Activated naive CD4-positive, alpha-beta T cell treated with anti-CD3 and anti-CD28 coated beads, Interleukin-2, amount 50 U/mL, for 16 hours (primary cell): ENCODE data around the gene TBX4.
"Not testable (repeated sequence)": the region's sequence is repeated elsewhere in the genome, so short reads cannot be mapped to it uniquely, and the experiment has no call there.

Experiments used
- DNase-seq: peaks from one replicate; pipeline ENCODE4 v3.0.0-alpha.2; 2020

TBX4 gene

GRCh38 chr17:61431594-61432311 is 20.5 kb upstream of the TBX4 start:
- no peak for DNase-seq

- no peak for DNase-seq
Observed at GRCh38 chr17:61436273-61436672, 15.9 kb upstream of the TBX4 start.

- DNase-seq = no peak
Observed at GRCh38 chr17:61436995-61437704, 15.1 kb upstream of the TBX4 start.

- DNase-seq = no peak
Observed at GRCh38 chr17:61440697-61441096, 11.5 kb upstream of the TBX4 start.

GRCh38 chr17:61441507-61441906 is 10.7 kb upstream of the TBX4 start:
- not testable (repeated sequence) for DNase-seq

- DNase-seq = no peak
Observed at GRCh38 chr17:61442136-61442775, 10.0 kb upstream of the TBX4 start.

GRCh38 chr17:61442878-61443474 is 9.2 kb upstream of the TBX4 start:
- no peak for DNase-seq

GRCh38 chr17:61443475-61443882 is 8.7 kb upstream of the TBX4 start:
- DNase-seq = no peak

- DNase-seq = no peak
Observed at GRCh38 chr17:61444075-61444474, 8.1 kb upstream of the TBX4 start.

- no peak for DNase-seq
Observed at GRCh38 chr17:61444831-61445230, 7.4 kb upstream of the TBX4 start.

- DNase-seq = no peak
Observed at GRCh38 chr17:61447358-61447757, 4.9 kb upstream of the TBX4 start.

- no peak for DNase-seq
Observed at GRCh38 chr17:61448042-61448441, 4.2 kb upstream of the TBX4 start.

GRCh38 chr17:61449140-61449539 is 3.1 kb upstream of the TBX4 start:
- DNase-seq = not testable (repeated sequence)

GRCh38 chr17:61449707-61450640 is 2.2 kb upstream of the TBX4 start:
- DNase-seq = no peak

- DNase-seq = no peak
Observed at GRCh38 chr17:61450641-61451537, 1.3 kb upstream of the TBX4 start.

GRCh38 chr17:61451538-61452300 is 503 bp upstream of the TBX4 start:
- no peak for DNase-seq

- no peak for DNase-seq
Observed at GRCh38 chr17:61453566-61454380, 1.6 kb downstream of the TBX4 start.

GRCh38 chr17:61454381-61455323 is 2.4 kb downstream of the TBX4 start:
- no peak for DNase-seq
